GM18519 (cell line): Measurements from ENCODE around the gene ADCYAP1.

ENCODE experiments used
- ATAC-seq: cut with Tn5 transposase; IDR thresholded peaks from one replicate; pipeline ENCODE4 v1.9.1; 2021; ENCODE audit warnings: mild to moderate bottlenecking, moderate library complexity; ENCODE audit not compliant: unreplicated experiment, low FRiP score

Gene ADCYAP1

DNA sequence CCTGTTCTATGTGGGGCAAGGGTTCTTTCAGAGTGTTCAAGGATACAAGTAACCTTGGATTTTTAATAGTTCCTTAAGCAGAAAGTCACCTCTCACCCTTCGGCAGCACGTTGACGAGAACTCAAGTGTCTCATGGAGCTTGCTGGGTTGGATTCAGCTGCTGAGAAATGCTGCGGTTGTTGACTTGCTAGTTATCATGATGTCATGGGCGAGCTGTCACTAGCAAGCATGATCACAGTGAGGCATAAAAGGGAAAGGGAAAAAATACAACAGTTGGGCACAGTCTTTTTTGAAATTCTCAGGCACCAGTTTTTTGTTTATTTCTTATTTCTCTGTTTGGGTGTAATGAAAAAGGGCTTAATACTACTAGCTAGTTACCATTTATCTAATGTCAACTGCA, 53.2 kb downstream of the ADCYAP1 start:
- no peak for ATAC-seq

DNA sequence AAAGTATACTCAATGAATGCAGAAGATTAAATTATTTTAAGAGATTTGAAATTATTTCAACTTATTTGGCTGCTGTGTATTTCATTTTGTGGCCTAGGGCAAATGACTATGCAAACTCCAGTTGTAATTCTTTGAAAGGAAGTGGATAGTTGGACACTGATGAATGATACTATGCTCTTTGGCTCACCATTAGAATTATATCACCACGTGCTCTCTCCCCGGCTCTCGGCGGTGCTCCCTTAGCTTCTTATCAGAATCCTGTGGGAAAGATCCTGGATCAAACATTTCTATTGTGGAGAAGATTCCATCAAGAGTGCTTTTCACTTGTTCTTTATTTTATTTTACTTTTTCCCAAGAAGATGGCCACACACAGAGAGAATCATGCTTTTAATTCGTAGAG, 55.2 kb downstream of the ADCYAP1 start:
- ATAC-seq, result no peak
